Measurements from ENCODE around the gene PCDHB8. TPM values are rescaled to one million over a fixed set of nuclear protein-coding genes. Genes with fewer than 3 reads are reported as not detected.
"Not testable (repeated sequence)": the region's sequence is repeated elsewhere in the genome, so short reads cannot be mapped to it uniquely, and the experiment has no call there.

PCDHB8 gene
- polyA plus RNA-seq, 1 donor from 2014 or later: 0.81 TPM

- Histone ChIP-seq H3K4me2 (ENCODE audit: low read length) (no peak overlapping the region), H3K4me3 (ENCODE audit: low read length) (no peak overlapping the region), H3K9me3 (ENCODE audit: low read length) (peaks cover 7% of the 10 kb centered on the region), H3K27ac (ENCODE audit: low read length) (no peak overlapping the region), H3K9me2 (ENCODE audit: insufficient read depth, low read length) (no peaks in the 10 kb centered on the region), H3K9ac (ENCODE audit: low read length) (no peak overlapping the region), H2AFZ (ENCODE audit: low read depth, low read length) (no peak overlapping the region), H3F3A (ENCODE audit: insufficient read depth, low read length, poor library complexity, severe bottlenecking) (no peaks in the 10 kb centered on the region), H3K79me2 (replicated peaks; ENCODE audit: insufficient read depth, low read length) (no peaks in the 10 kb centered on the region), H4K20me1 (ENCODE audit: insufficient read depth) (no peaks in the 10 kb centered on the region), H3K36me3 (ENCODE audit: insufficient read depth, low read length) (no peaks in the 10 kb centered on the region), H3K27me3 (ENCODE audit: insufficient read depth, low read depth, low read length) (no peaks in the 10 kb centered on the region)
- TF ChIP-seq TAF1 (IDR thresholded peaks at IDR 0.05; ENCODE audit: low read depth) (no peak), SMC3 (conservative IDR thresholded peaks at IDR 0.05; ENCODE audit: poor library complexity) (no peak), CTCF (IDR thresholded peaks at IDR 0.05; ENCODE audit: poor library complexity, severe bottlenecking) (no peak), EZH2 (IDR thresholded peaks at IDR 0.05; ENCODE audit: borderline replicate concordance, insufficient read depth, low read length, poor library complexity, severe bottlenecking) (no peak), EP300 (conservative IDR thresholded peaks at IDR 0.05; ENCODE audit: poor library complexity, severe bottlenecking) (no peak), MXI1 (conservative IDR thresholded peaks at IDR 0.05; ENCODE audit: poor library complexity, severe bottlenecking) (no peak), RAD21 (conservative IDR thresholded peaks at IDR 0.05) (no peak), REST (IDR thresholded peaks at IDR 0.05; ENCODE audit: borderline replicate concordance) (no peak), POLR2AphosphoS5 (IDR thresholded peaks at IDR 0.05) (no peak)
Measured at GRCh38 chr5:141175933-141176332, 1.7 kb upstream of the PCDHB8 start.

GRCh38 chr5:141179371-141179770 is 1.8 kb downstream of the PCDHB8 start:
- not testable (repeated sequence) for H2AFZ ChIP-seq (ENCODE audit: low read depth, low read length); H3K9me3 ChIP-seq (ENCODE audit: low read length)

GRCh38 chr5:141179876-141180275 is 2.3 kb downstream of the PCDHB8 start:
- H3F3A ChIP-seq (ENCODE audit: insufficient read depth, low read length, poor library complexity, severe bottlenecking); H4K20me1 ChIP-seq (ENCODE audit: insufficient read depth); H3K9me2 ChIP-seq (ENCODE audit: insufficient read depth, low read length); H3K4me3 ChIP-seq (ENCODE audit: low read length); H3K27ac ChIP-seq (ENCODE audit: low read length); H3K79me2 ChIP-seq (replicated peaks; ENCODE audit: insufficient read depth, low read length); H3K36me3 ChIP-seq (ENCODE audit: insufficient read depth, low read length); H3K27me3 ChIP-seq (ENCODE audit: insufficient read depth, low read depth, low read length); H3K4me2 ChIP-seq (ENCODE audit: low read length); H3K9ac ChIP-seq (ENCODE audit: low read length); H3K9me3 ChIP-seq (ENCODE audit: low read length); H2AFZ ChIP-seq (ENCODE audit: low read depth, low read length): not testable (repeated sequence)

More at GRCh38 chr5:141179371-141179770, 1.8 kb downstream of the PCDHB8 start:
- H3K27ac ChIP-seq (ENCODE audit: low read length); H3K9ac ChIP-seq (ENCODE audit: low read length); H3K27me3 ChIP-seq (ENCODE audit: insufficient read depth, low read depth, low read length); H4K20me1 ChIP-seq (ENCODE audit: insufficient read depth); H3K9me2 ChIP-seq (ENCODE audit: insufficient read depth, low read length); H3K79me2 ChIP-seq (replicated peaks; ENCODE audit: insufficient read depth, low read length); H3K4me3 ChIP-seq (ENCODE audit: low read length); H3F3A ChIP-seq (ENCODE audit: insufficient read depth, low read length, poor library complexity, severe bottlenecking); H3K36me3 ChIP-seq (ENCODE audit: insufficient read depth, low read length); H3K4me2 ChIP-seq (ENCODE audit: low read length): not testable (repeated sequence)
